Endodermal cell (in vitro differentiated cells): ENCODE data around the gene TAL1. TPM values are rescaled to one million over a fixed set of nuclear protein-coding genes. Genes with fewer than 3 reads are reported as not detected.

Experiments used
- DNase-seq: peaks from one replicate; pipeline ENCODE4 v3.0.0-alpha.2; 2017
- H3K27ac ChIP-seq: 2 replicates; pipeline ENCODE4 v1.5.1; 2013; ENCODE audit warnings: mild to moderate bottlenecking, low read depth, low read length, moderate library complexity
- H3K27me3 ChIP-seq: 2 replicates; pipeline ENCODE4 v1.6.1; 2013; ENCODE audit warnings: mild to moderate bottlenecking, low read length, moderate library complexity; ENCODE audit not compliant: insufficient read depth, control insufficient read depth, poor library complexity, severe bottlenecking
- H3K36me3 ChIP-seq: 2 replicates; pipeline ENCODE4 v1.7.0; 2013; ENCODE audit warnings: mild to moderate bottlenecking, low read length, moderate library complexity; ENCODE audit not compliant: control insufficient read depth, insufficient read depth
- H3K4me1 ChIP-seq: one replicate; pipeline ENCODE4 v1.7.0; 2013; ENCODE audit warnings: low read length; ENCODE audit not compliant: control insufficient read depth, insufficient read depth
- H3K4me3 ChIP-seq: 2 replicates; pipeline ENCODE4 v1.5.1; 2013; ENCODE audit warnings: mild to moderate bottlenecking, low read length, moderate library complexity
- H3K9ac ChIP-seq: 2 replicates; pipeline ENCODE4 v1.6.1; 2013; ENCODE audit warnings: mild to moderate bottlenecking, low read length, moderate library complexity; ENCODE audit not compliant: poor library complexity, severe bottlenecking; ENCODE audit errors: extremely low read depth
- H3K9me3 ChIP-seq: 2 replicates; pipeline ENCODE4 v1.6.1; 2013; ENCODE audit warnings: mild to moderate bottlenecking, low read length, moderate library complexity; ENCODE audit not compliant: control insufficient read depth
- H3K27ac Mint-ChIP-seq: 2 replicates; pipeline ENCODE4 v1.8.0; 2020; ENCODE audit warnings: mixed read lengths
- H3K27me3 Mint-ChIP-seq: 2 replicates; pipeline ENCODE4 v1.8.0; 2021; ENCODE audit warnings: mild to moderate bottlenecking, mixed read lengths; ENCODE audit not compliant: insufficient read depth
- H3K36me3 Mint-ChIP-seq: 2 replicates; pipeline ENCODE4 v1.8.0; 2020; ENCODE audit warnings: low read depth, mixed read lengths
- H3K4me1 Mint-ChIP-seq: 2 replicates; pipeline ENCODE4 v1.8.0; 2020; ENCODE audit warnings: mixed read lengths
- H3K4me3 Mint-ChIP-seq: 2 replicates; pipeline ENCODE4 v1.8.0; 2020; ENCODE audit warnings: mild to moderate bottlenecking, moderate library complexity, mixed read lengths
- H3K9me3 Mint-ChIP-seq: 2 replicates; pipeline ENCODE4 v1.8.0; 2020; ENCODE audit warnings: mild to moderate bottlenecking, mixed read lengths
- WGBS, 2 experiments: methylation state at CpG; one replicate each; pipeline versions ENCODE4 v1.1.5 to v1.1.7; 2013; ENCODE audit warnings: missing lambda C conversion rate in 2 of 2, mixed read lengths in 1 of 2; ENCODE audit not compliant: insufficient coverage in 1 of 2, insufficient read length in 1 of 2; 5-methylcytosine and 5-hydroxymethylcytosine counted together
- total RNA-seq, 2 donors: library from RNA; stranded (reverse); fragmentation: NEBNext Ultra II Directional in 1 of 2; extraction: Animal tissue kit (Norgen Biotek cat#: 25700) in 1 of 2; gene quantifications; 2 replicates in 1 of 2; 3 replicates in 1 of 2; pipeline ENCODE4 v1.2.1, GENCODE V29; 2021
- TF ChIP-seq, protein P1 (sequence below): fragments of 200-600 bp; sonication (generic); conservative IDR thresholded peaks from 2 replicates; pipeline ENCODE4 v1.5.0; 2021; ENCODE audit warnings: antibody characterized with exemption, mild to moderate bottlenecking

TAL1 gene
- total RNA-seq, 2 donors from 2014 or later: 0.04 TPM; not detected in 1

DNA sequence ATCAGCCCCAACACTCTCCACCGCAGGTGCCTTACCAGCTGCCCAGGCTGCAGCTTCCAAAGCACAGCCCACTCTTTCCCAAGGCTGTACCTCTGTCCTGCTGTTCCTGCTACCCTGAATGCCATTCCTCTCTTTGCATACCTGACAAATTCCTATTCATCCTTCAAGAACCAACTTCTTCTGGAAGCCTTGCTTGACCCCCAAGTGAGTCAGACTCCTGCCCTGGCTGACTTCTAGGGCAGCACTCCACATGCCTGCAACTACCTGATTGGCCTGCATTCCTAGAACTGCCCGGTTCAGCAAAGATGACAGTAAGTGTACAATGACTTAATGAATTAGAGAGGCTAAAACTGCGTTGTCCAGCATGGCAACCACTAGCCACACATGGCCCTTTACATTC is 21.4 kb downstream of the TAL1 start:
- no peak overlapping the region for H3K27ac Mint-ChIP-seq
- no peak overlapping the region for H3K4me3 ChIP-seq
- H3K36me3 ChIP-seq: no peaks in the 10 kb centered on the region
- no peak overlapping the region for H3K4me3 Mint-ChIP-seq
- H3K9ac ChIP-seq: no peak overlapping the region
- WGBS, 2 experiments: 88 to 97% methylated on average over 3 of the region's 3 CpGs
- no peaks in the 10 kb centered on the region for H3K9me3 ChIP-seq
- H3K4me1 ChIP-seq: no peaks in the 10 kb centered on the region
- peaks cover 43% of the 10 kb centered on the region for H3K27me3 Mint-ChIP-seq
- H3K27ac ChIP-seq: no peak overlapping the region
- TF ChIP-seq, protein P1, sequence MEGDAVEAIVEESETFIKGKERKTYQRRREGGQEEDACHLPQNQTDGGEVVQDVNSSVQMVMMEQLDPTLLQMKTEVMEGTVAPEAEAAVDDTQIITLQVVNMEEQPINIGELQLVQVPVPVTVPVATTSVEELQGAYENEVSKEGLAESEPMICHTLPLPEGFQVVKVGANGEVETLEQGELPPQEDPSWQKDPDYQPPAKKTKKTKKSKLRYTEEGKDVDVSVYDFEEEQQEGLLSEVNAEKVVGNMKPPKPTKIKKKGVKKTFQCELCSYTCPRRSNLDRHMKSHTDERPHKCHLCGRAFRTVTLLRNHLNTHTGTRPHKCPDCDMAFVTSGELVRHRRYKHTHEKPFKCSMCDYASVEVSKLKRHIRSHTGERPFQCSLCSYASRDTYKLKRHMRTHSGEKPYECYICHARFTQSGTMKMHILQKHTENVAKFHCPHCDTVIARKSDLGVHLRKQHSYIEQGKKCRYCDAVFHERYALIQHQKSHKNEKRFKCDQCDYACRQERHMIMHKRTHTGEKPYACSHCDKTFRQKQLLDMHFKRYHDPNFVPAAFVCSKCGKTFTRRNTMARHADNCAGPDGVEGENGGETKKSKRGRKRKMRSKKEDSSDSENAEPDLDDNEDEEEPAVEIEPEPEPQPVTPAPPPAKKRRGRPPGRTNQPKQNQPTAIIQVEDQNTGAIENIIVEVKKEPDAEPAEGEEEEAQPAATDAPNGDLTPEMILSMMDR: no peak
- DNase-seq: peak; percentile 69
- H3K27me3 ChIP-seq: peaks cover 25% of the 10 kb centered on the region
- no peaks in the 10 kb centered on the region for H3K36me3 Mint-ChIP-seq
- peaks cover 8% of the 10 kb centered on the region for H3K4me1 Mint-ChIP-seq
- H3K9me3 Mint-ChIP-seq: no peaks in the 10 kb centered on the region

GRCh38 chr1:47209725-47210325 is 22.2 kb downstream of the TAL1 start:
- DNase-seq: no peak
- no peak overlapping the region for H3K4me3 ChIP-seq
- no peaks in the 10 kb centered on the region for H3K9me3 Mint-ChIP-seq
- WGBS, 2 experiments: 52% methylated on average over 3 of the region's 3 CpGs; no CpG with 5 or more reads in 1 of the 2 experiments
- no peaks in the 10 kb centered on the region for H3K36me3 ChIP-seq
- no peak overlapping the region for H3K4me3 Mint-ChIP-seq
- no peaks in the 10 kb centered on the region for H3K36me3 Mint-ChIP-seq
- peaks cover 8% of the 10 kb centered on the region for H3K4me1 Mint-ChIP-seq
- no peak overlapping the region for H3K9ac ChIP-seq
- peaks cover 26% of the 10 kb centered on the region for H3K27me3 ChIP-seq
- no peak overlapping the region for H3K27ac ChIP-seq
- peaks cover 48% of the 10 kb centered on the region for H3K27me3 Mint-ChIP-seq
- H3K9me3 ChIP-seq: no peaks in the 10 kb centered on the region
- no peaks in the 10 kb centered on the region for H3K4me1 ChIP-seq
- no peak overlapping the region for H3K27ac Mint-ChIP-seq
- TF ChIP-seq, protein P1: no peak

DNA sequence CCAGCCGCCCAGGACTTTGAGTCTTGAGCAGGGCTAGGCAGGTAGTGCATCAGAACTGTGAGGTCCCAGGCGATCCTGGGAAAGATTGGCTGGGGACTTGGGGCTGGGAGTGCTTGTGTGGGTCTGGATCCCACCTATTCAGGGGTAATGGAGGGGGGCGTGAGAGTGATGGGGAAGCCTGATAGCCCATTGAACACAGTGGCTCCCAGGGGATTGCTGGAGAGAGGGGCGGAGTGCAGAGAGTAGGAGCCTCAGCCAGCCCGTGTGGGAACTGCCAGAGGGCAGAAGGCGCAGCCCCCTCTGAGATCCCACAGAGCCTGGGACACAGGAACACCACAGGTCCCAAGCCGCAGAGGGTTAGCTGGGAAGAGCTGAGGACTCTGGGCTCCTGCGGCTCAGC is 22.9 kb downstream of the TAL1 start:
- 35 to 62% methylated on average over 4 to 8 of the region's 8 CpGs for WGBS, 2 experiments
- H3K27ac ChIP-seq: no peak overlapping the region
- H3K9me3 Mint-ChIP-seq: no peaks in the 10 kb centered on the region
- H3K36me3 Mint-ChIP-seq: no peaks in the 10 kb centered on the region
- no peak overlapping the region for H3K9ac ChIP-seq
- H3K4me3 Mint-ChIP-seq: no peak overlapping the region
- no peaks in the 10 kb centered on the region for H3K9me3 ChIP-seq
- no peak overlapping the region for H3K4me3 ChIP-seq
- H3K27me3 ChIP-seq: peaks cover 33% of the 10 kb centered on the region
- peaks cover 8% of the 10 kb centered on the region for H3K4me1 Mint-ChIP-seq
- H3K27me3 Mint-ChIP-seq: peaks cover 55% of the 10 kb centered on the region
- no peaks in the 10 kb centered on the region for H3K4me1 ChIP-seq
- TF ChIP-seq, protein P1: no peak
- no peaks in the 10 kb centered on the region for H3K36me3 ChIP-seq
- no peak overlapping the region for H3K27ac Mint-ChIP-seq
- peak; percentile 62 for DNase-seq
